GM12801 (cell line): ENCODE results near the gene METAP1D.

ENCODE experiments used
- TF ChIP-seq, protein P1 (sequence below): IDR thresholded peaks from one replicate; pipeline ENCODE4 v1.5.1; 2011; ENCODE audit warnings: control low read depth; ENCODE audit not compliant: insufficient read length; ENCODE audit errors: extremely low read depth

The METAP1D gene

DNA sequence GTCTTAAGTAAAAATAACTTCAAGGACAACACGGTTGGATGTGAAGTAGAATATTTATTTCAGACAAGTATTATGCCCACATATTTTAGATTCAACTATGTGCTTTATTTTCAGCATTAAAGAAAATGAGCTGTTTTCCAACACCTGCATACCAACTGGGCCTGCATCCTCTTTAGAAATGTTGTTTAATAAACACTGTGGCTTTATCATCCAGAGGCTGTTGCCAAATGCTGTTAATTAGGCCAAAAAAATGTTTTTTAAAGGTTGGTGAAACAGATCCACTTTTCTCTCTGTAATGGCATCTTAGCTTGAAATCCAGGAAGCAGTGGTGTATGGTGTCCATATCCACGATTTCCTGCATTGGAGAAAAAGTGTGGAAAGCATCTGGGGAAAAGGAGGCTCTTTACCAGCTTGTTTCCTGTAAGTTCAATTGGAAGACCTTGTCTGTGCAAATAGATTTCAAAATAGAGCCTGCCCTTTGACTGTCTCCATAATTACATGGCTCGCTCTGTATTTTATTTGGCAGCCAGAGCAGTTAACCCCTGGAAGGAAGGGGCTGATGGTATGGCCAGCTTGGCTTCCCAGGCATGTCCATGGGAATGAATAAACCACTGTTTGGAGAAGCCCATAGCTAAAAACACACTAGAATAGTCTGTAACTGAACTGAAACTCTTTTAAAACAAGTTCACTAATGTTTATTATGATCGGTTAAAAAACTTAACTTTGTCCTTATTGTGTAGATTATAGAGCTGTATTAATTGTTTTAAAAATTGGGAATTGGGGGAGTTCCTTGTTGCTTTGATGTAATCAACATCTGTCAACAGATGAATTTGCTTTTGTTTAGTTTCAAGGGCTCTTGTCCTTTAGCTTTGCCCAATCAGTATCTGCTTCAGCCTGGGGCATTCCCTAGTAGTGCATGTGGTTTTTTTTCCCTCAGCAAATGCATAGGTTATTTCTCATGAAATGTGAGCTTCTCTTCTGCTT, 52.5 kb downstream of the METAP1D start:
- TF ChIP-seq, protein P1, sequence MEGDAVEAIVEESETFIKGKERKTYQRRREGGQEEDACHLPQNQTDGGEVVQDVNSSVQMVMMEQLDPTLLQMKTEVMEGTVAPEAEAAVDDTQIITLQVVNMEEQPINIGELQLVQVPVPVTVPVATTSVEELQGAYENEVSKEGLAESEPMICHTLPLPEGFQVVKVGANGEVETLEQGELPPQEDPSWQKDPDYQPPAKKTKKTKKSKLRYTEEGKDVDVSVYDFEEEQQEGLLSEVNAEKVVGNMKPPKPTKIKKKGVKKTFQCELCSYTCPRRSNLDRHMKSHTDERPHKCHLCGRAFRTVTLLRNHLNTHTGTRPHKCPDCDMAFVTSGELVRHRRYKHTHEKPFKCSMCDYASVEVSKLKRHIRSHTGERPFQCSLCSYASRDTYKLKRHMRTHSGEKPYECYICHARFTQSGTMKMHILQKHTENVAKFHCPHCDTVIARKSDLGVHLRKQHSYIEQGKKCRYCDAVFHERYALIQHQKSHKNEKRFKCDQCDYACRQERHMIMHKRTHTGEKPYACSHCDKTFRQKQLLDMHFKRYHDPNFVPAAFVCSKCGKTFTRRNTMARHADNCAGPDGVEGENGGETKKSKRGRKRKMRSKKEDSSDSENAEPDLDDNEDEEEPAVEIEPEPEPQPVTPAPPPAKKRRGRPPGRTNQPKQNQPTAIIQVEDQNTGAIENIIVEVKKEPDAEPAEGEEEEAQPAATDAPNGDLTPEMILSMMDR = no peak

DNA sequence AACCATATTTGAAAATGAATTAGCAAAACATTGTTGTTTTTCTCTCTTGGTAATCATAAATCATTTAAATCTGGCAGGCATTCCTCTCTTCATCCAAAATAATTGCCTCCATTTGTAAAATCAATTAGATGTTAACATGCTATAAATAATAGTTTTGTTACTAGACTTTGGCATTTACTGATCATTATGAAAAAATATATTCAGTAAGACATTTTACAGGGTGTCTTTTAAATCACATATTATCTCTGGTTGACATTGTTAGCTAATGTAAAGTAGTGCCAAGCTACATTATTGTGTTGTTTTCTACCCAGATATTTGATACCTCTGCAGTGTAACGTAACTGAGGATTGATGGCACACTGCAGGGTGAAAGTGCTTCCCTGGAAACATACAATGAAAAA, 53.7 kb downstream of the METAP1D start:
- TF ChIP-seq, protein P1 = no peak

DNA sequence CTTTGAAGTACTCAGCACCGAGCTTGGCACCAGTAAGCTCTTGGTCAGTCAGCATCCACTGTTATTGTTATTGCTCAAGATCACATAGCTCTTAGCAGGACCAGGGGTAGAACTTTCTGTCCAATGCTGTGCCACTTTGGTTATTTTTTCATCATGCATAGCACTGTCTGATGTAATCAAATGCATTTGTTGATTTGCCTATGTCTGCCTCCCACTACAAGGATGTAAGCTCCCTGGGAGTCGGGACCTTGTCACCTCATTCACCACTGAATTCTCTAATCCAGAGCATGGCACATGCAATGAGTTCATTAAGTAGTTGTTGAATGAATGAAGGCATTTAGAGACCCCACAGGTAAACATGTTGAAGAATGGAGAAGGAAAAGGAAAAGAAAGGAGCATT, 56.5 kb downstream of the METAP1D start:
- TF ChIP-seq, protein P1 = no peak

DNA sequence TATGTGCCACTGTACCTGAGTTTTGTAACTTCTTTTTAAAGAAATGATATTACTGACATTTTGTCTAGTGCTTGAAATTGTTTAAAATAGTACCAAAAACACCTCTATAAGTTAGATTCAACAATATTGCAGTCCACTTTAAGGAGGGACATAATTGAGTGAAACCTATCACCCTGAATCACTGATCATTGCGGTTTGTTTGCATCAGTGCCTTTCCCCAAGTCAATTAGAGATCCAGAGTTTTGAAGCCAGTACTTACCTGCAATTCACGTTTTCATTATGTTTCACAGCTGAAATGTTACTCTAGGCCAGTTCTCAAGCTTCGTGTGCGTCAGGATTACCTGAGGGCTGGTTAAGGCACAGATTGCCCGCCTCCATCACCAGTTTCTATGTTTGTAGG, 58.9 kb downstream of the METAP1D start:
- TF ChIP-seq, protein P1 = no peak

DNA sequence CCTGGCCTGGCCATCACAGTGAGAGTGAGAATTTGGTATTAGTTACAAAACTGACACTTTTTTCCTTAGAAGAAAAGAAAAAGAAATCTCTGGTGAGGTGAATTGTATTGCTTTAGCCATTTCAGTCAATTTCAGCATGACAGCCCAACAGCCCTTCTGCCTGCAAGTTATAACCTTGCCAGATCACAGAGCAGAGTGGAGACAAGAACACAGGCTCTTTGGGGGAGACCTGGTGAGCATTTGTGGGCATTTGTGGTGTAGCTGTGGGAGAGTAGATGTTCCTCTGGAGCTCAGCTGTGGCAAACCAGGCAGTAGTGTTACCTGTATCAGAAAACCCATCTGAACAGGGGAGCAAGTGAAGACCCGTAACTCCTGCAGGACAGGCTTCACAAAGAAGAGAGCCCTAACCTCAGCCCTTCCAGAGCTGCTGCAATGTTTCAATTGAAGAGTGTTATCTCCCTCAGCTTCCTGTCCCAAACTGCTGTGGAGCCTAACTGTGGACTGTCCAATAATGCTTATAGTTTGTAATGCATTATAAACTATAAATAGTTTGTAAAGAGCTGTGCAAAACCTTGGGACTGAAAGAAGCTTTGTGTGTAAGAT, 62.8 kb downstream of the METAP1D start:
- TF ChIP-seq, protein P1 = no peak

DNA sequence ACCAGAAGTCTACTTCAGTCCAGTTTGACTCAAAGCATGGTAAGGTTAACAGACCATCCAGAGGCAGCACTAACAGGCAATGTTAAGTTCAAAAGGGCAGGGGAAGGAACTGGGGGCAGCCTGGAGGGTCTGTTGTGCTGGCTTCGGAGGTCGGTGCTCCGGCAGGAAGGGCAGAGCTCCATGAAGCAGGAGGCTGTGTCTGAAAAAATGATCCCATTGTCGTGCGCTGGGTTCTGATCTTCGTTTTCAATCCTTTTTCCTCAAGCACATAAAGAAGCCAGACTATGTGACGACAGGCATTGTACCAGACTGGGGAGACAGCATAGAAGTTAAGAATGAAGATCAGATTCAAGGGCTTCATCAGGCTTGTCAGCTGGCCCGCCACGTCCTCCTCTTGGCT, 63.7 kb downstream of the METAP1D start:
- TF ChIP-seq, protein P1 = no peak

DNA sequence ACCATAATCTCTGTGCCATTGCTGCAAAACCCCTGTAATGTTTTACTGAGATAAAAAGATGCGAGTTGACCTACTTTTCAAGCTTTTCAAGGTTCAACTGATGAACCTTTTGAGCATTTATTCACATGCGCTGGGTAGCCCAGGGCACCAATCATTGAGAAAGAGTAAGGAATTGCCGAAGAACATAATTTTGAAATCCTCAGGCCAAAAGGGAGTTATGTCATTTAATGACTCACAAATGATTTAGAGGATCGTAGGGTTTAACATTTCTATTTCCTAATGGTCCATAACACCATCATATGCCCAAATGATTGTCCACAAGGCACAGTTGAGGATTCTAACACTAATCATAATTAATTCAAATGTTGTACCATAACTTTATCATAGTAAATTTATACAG, 65.4 kb downstream of the METAP1D start:
- TF ChIP-seq, protein P1 = no peak
